ENCODE data around the gene NUTM2G. TPM values are rescaled to one million over a fixed set of nuclear protein-coding genes. Genes with fewer than 3 reads are reported as not detected.
"Not testable (repeated sequence)": the region's sequence is repeated elsewhere in the genome, so short reads cannot be mapped to it uniquely, and the experiment has no call there.

NUTM2G gene
- not detected in 2 replicates for total RNA-seq (2013; cell fraction: nucleolus; rRNA removed)
- total RNA-seq (2014; rRNA removed) (not detected in 2 replicates), total RNA-seq (2014; rRNA removed; fragmentation: Illumina TruSeq; extraction: Trizol) (not detected in 2 replicates), total RNA-seq (2021) (not detected in 2 replicates), polyA plus RNA-seq (2011; rRNA removed) (not detected in 2 replicates), polyA plus RNA-seq (2014; fragmentation: Illumina TruSeq; extraction: Trizol) (not detected in 2 replicates), polyA plus RNA-seq (2014; fragmentation: Nextera tagmentation; extraction: Ambion mirVana) (under 1 TPM in 1 of 2 experiments, not detected in 1; 0.03 TPM), polyA plus RNA-seq (2014; rRNA removed) (0.05 TPM in 1 of 2 replicates, not detected in the other), polyA plus RNA-seq (2016; fragmentation: Nextera tagmentation; extraction: Ambion mirVana) (under 1 TPM; 0.12 to 0.39 TPM), polyA minus RNA-seq (2011; rRNA and poly(A)+ RNA removed) (not detected in 2 replicates), Bru-seq, nascent RNA (not detected), BruChase-seq, experiment 1, labeled RNA remaining after a 6-hour chase (percentile 12 among the genes with signal in this experiment), BruChase-seq, experiment 2, labeled RNA remaining after a 2-hour chase (percentile 4 among the genes with signal in this experiment)
- 0.22 TPM for polyA plus RNA-seq (2011; ENCODE audit: low read depth)
- not detected in 2 replicates for polyA plus RNA-seq (2011; cell fraction: cytosol; rRNA removed)
- not detected in 2 replicates for polyA plus RNA-seq (2011; cell fraction: nucleus; rRNA removed)
- polyA plus RNA-seq (2012) = 0.27 and 0.74 TPM in 2 replicates
- not detected in 2 replicates for polyA minus RNA-seq (2011; cell fraction: cytosol; rRNA and poly(A)+ RNA removed)
- polyA minus RNA-seq (2011; cell fraction: nucleus; rRNA and poly(A)+ RNA removed) = not detected in 2 replicates
- long read RNA-seq, experiment 1 = 0 reads
- long read RNA-seq, experiment 2 = 0 reads

GRCh38 chr9:96928543-96928942, at the start of gene NUTM2G:
TSS of gene NUTM2G (plus strand) at chr9:96928843. CDS start at chr9:96929025, 182 bp downstream.
- RAD21 ChIA-PET (ENCODE audit: unreplicated experiment); in situ Hi-C loops (cut with MboI); H2AFZ ChIP-seq (ENCODE audit: control insufficient read depth, low read depth, low read length); POLR2A ChIA-PET; ATAC-seq; H3K4me1 ChIP-seq (ENCODE audit: control insufficient read depth, insufficient read depth, low read length); CTCF ChIA-PET; intact Hi-C loops (cut with micrococcal nuclease; ENCODE audit: unreplicated experiment); BruUV-seq (replicated peaks); H3K79me2 ChIP-seq (ENCODE audit: control insufficient read depth, insufficient read depth, low read length); FAIRE-seq; H3K27ac ChIP-seq (ENCODE audit: control insufficient read depth, insufficient read depth); H3K36me3 ChIP-seq (ENCODE audit: control insufficient read depth in 2 of 2, insufficient read depth in 2 of 2, low read length in 1 of 2); H3K4me3 ChIP-seq; H3K27me3 ChIP-seq (replicated peaks in 1 of 2; ENCODE audit: control insufficient read depth in 2 of 2, insufficient read depth in 2 of 2, low read length in 1 of 2); DNase-seq (ENCODE audit: low read depth, low spot score); H3K9me3 ChIP-seq (replicated peaks; ENCODE audit: control insufficient read depth, insufficient read depth, low read length); H3K4me2 ChIP-seq (ENCODE audit: control insufficient read depth, insufficient read depth); H3K9ac ChIP-seq (ENCODE audit: control insufficient read depth, insufficient read depth, low read length); H4K20me1 ChIP-seq (ENCODE audit: control insufficient read depth, insufficient read depth); SMC1A ChIA-PET (ENCODE audit: uncharacterized antibody, unreplicated experiment): not testable (repeated sequence)
- no CpG with 5 or more reads among the region's 3 CpGs for WGBS (ENCODE audit: insufficient coverage, insufficient replicate concordance, low lambda C conversion rate, missing lambda C conversion rate)

DNA sequence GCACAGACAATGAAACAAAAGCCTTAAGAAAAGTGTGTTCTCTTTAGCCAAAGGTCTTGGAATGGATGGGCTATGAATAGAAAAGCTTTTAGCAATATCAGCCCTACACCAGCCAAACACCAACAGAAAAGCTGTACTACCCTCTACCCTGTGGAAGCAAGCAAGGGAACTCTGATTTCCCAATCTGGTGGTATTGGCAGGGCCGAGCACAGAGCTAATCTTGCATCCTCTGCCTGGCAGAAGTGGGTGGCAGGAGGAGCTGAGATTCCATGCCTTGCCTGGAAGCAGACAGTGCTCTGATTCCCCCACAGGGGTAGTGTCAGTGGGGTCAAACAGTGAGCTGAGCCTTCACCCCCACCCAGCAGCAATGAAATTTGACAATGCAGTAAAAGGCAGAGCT, 44.7 kb upstream of the NUTM2G start:
- no TSS peak for BruUV-seq (replicated peaks)
- Histone ChIP-seq H3K36me3 (ENCODE audit: control insufficient read depth in 2 of 2, insufficient read depth in 2 of 2, low read length in 1 of 2) (no peaks in the 10 kb centered on the region), H3K9me3 (replicated peaks; ENCODE audit: control insufficient read depth, insufficient read depth, low read length) (no peaks in the 10 kb centered on the region), H2AFZ (ENCODE audit: control insufficient read depth, low read depth, low read length) (no peak overlapping the region), H3K9ac (ENCODE audit: control insufficient read depth, insufficient read depth, low read length) (no peak overlapping the region), H3K79me2 (ENCODE audit: control insufficient read depth, insufficient read depth, low read length) (no peaks in the 10 kb centered on the region), H3K4me2 (ENCODE audit: control insufficient read depth, insufficient read depth) (no peak overlapping the region), H3K4me3 (no peak overlapping the region), H4K20me1 (ENCODE audit: control insufficient read depth, insufficient read depth) (no peaks in the 10 kb centered on the region), H3K27me3 (replicated peaks in 1 of 2; ENCODE audit: control insufficient read depth in 2 of 2, insufficient read depth in 2 of 2, low read length in 1 of 2) (no peaks in the 10 kb centered on the region), H3K4me1 (ENCODE audit: control insufficient read depth, insufficient read depth, low read length) (no peaks in the 10 kb centered on the region), H3K27ac (ENCODE audit: control insufficient read depth, insufficient read depth) (no peak overlapping the region)
- intact Hi-C loops (cut with micrococcal nuclease; ENCODE audit: unreplicated experiment) = no loop called here
- FAIRE-seq (no peak), DNase-seq (ENCODE audit: low read depth, low spot score) (no peak), ATAC-seq (no peak)
- ChIA-PET RAD21 (ENCODE audit: unreplicated experiment) (no interaction called here), POLR2A (interaction anchor here (0.6 kb wide), 1 partner anchor 19 kb away, joined by 4 read pairs; no protein-coding TSS in a partner anchor), SMC1A (ENCODE audit: uncharacterized antibody, unreplicated experiment) (interaction anchor here (1.5 kb wide), 1 partner anchor 11 kb away, joined by 4 read pairs; no protein-coding TSS in a partner anchor), CTCF (interaction anchor here (2.0 to 2.4 kb wide), 2 partner anchors 9 to 27 kb away, joined by 7 read pairs; no protein-coding TSS in a partner anchor)
- 76% methylated on average over 1 of the region's 1 CpG for WGBS (ENCODE audit: insufficient coverage, insufficient replicate concordance, low lambda C conversion rate, missing lambda C conversion rate)
- in situ Hi-C loops (cut with MboI) = no loop called here
- no peak for TF ChIP-seq SUZ12 (IDR thresholded peaks at IDR 0.05; ENCODE audit: unreplicated experiment)
- no peak for TF ChIP-seq BHLHE40 (IDR thresholded peaks at IDR 0.05; ENCODE audit: borderline replicate concordance in 1 of 2, low read depth in 2 of 2, low read length in 1 of 2)
- no peak for TF ChIP-seq MTA3 (IDR thresholded peaks at IDR 0.05; ENCODE audit: borderline replicate concordance, low read length)
